OCI-LY7 (cell line): ENCODE results near the gene GPX7. TPM values are rescaled to one million over a fixed set of nuclear protein-coding genes. Genes with fewer than 3 reads are reported as not detected.

Source experiments
- BruUV-seq: library from RNA; stranded (reverse); fragments of 400-500 nt; replicated peaks from 2 replicates; lab custom pipeline; 2021; lab: Mats Ljungman, UMichigan
- CTCF ChIA-PET: fragments of 300-600 bp; sonication (Branson Sonifier 250); formaldehyde crosslinking; loops from one replicate; lab custom pipeline; 2022; ENCODE audit warnings: antibody characterized with exemption; ENCODE audit not compliant: unreplicated experiment; lab: Charles Lee
- POLR2A ChIA-PET: fragments of 300-600 bp; sonication (Branson Sonifier 250); formaldehyde crosslinking; loops from one replicate; lab custom pipeline; 2022; ENCODE audit warnings: antibody characterized with exemption; lab: Charles Lee
- DNase-seq: peaks from one replicate; pipeline ENCODE4 v3.0.0-alpha.2; 2015; ENCODE audit warnings: low spot score
- H2AFZ ChIP-seq: fragments of 200-600 bp; sonication (generic), shearing (Covaris generic); 2 replicates; pipeline ENCODE4 v1.6.1; 2014; ENCODE audit warnings: mild to moderate bottlenecking, antibody characterized with exemption, low read length, moderate library complexity
- H3K27ac ChIP-seq: fragments of 200-600 bp; sonication (generic); 2 replicates; pipeline ENCODE4 v1.5.1; 2014; ENCODE audit warnings: mixed run types, low read depth, mild to moderate bottlenecking, moderate library complexity, low read length, inconsistent platforms; ENCODE audit not compliant: poor library complexity, severe bottlenecking
- H3K36me3 ChIP-seq: fragments of 200-600 bp; sonication (generic); 2 replicates; pipeline ENCODE4 v1.6.1; 2014; ENCODE audit warnings: mild to moderate bottlenecking, antibody characterized with exemption, low read length, moderate library complexity, mixed read lengths; ENCODE audit not compliant: insufficient read depth
- H3K4me1 ChIP-seq: fragments of 200-600 bp; sonication (generic); 2 replicates; pipeline ENCODE4 v1.5.1; 2014; ENCODE audit warnings: mild to moderate bottlenecking, low read length; ENCODE audit not compliant: insufficient read depth, poor library complexity, severe bottlenecking
- H3K4me2 ChIP-seq: fragments of 200-600 bp; sonication (generic); 2 replicates; pipeline ENCODE4 v1.6.1; 2014; ENCODE audit warnings: mild to moderate bottlenecking, low read length
- H3K4me3 ChIP-seq: fragments of 200-600 bp; sonication (generic); 2 replicates; pipeline ENCODE4 v1.5.1; 2014; ENCODE audit warnings: mild to moderate bottlenecking, low read depth, low read length; ENCODE audit not compliant: poor library complexity, severe bottlenecking
- H3K79me2 ChIP-seq: fragments of 200-600 bp; sonication (generic); 2 replicates; pipeline ENCODE4 v1.6.1; 2016; ENCODE audit warnings: low read depth, mild to moderate bottlenecking, low read length, moderate library complexity, mixed read lengths; ENCODE audit not compliant: insufficient read depth
- H3K9me2 ChIP-seq: fragments of 200-600 bp; sonication (generic); 2 replicates; pipeline ENCODE4 v1.6.1; 2016; ENCODE audit warnings: mild to moderate bottlenecking, low read length, mixed read lengths; ENCODE audit not compliant: insufficient read depth
- H3K9me3 ChIP-seq: fragments of 200-600 bp; sonication (generic); 2 replicates; pipeline ENCODE4 v1.6.1; 2014; ENCODE audit warnings: mild to moderate bottlenecking, mixed run types, low read length, mixed read lengths
- H4K20me1 ChIP-seq: fragments of 200-600 bp; sonication (generic); 2 replicates; pipeline ENCODE4 v1.6.1; 2014; ENCODE audit warnings: mild to moderate bottlenecking, antibody characterized with exemption, low read length, moderate library complexity, mixed read lengths; ENCODE audit not compliant: insufficient read depth
- CTCF ChIP-seq: fragments of 200-600 bp; sonication (generic); conservative IDR thresholded peaks from 2 replicates; pipeline ENCODE4 v1.5.1; 2014; ENCODE audit warnings: mild to moderate bottlenecking, antibody characterized with exemption, low read length, moderate library complexity, mixed read lengths
- EZH2phosphoT487 ChIP-seq: fragments of 200-600 bp; sonication (generic); IDR thresholded peaks from 2 replicates; pipeline ENCODE4 v1.6.1; 2018; ENCODE audit warnings: low read depth, borderline replicate concordance, mild to moderate bottlenecking, mixed run types, antibody characterized with exemption, low read length, moderate library complexity, mixed read lengths
- intact Hi-C: fragments of 100-400 bp; cut with micrococcal nuclease; formaldehyde crosslinking; loops from one replicate; pipeline ENCODE4 v1.10.0; 2022; ENCODE audit not compliant: unreplicated experiment
- total RNA-seq, 2 experiments: library from RNA; depleted of rRNA in 1 of 2; stranded (reverse); fragments of >200 nt in 1 of 2; shearing (Covaris generic) in 1 of 2; gene quantifications; 2 replicates each; pipeline ENCODE4 v1.2.3, GENCODE V29; 2014 to 2022

GPX7 gene
- total RNA-seq, 2 experiments from 2014 or later, result not detected

DNA sequence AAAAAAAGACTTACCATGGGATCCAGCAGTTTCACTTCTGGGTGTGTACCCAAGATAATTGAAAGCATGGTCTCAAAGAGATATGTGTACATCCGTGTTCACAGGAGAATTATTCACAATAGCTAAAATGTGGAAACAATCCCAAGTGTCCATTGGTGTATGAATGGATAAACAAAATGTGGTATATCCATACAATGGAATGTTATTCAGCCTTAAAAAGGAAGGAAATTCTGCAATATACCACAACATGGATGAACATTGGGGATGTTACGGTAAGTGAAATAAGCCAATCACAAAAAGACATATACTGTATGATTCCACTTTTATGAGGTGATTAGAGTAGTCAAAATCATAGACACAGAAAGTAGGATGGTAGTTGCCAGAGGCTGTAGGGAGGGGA, 42.3 kb upstream of the GPX7 start:
- Histone ChIP-seq H4K20me1 (no peaks in the 10 kb centered on the region), H3K79me2 (no peaks in the 10 kb centered on the region), H3K4me3 (no peak overlapping the region), H3K27ac (no peak overlapping the region), H3K9me2 (no peaks in the 10 kb centered on the region), H3K4me2 (no peak overlapping the region), H3K9me3 (no peaks in the 10 kb centered on the region), H3K36me3 (no peaks in the 10 kb centered on the region), H2AFZ (no peak overlapping the region), H3K4me1 (peaks cover 2% of the 10 kb centered on the region)
- BruUV-seq, result no TSS peak
- DNase-seq, result no peak
- ChIA-PET CTCF (no interaction called here), POLR2A (interaction anchor here (1.0 kb wide), 1 partner anchor 43 kb away, joined by 4 read pairs; no protein-coding TSS in a partner anchor)
- TF ChIP-seq EZH2phosphoT487, result no peak
- intact Hi-C loops, result no loop called here

DNA sequence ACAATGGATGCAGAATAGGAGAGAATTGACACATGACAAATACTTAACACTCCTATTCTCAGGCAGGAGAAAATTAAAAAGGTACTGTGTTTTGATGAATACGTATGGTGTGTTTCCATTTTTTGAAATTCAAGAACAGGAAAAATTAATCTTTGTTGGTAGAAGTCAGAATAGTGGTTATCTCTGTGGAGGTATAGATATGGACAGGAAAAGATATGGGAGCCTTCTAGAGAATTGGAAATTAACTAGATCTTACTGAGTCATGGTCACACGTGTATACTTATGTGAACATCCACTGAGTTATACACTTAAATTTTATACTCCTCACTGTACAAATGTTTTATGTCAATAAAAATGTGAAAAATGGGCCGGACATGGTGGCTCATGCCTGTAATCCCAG, 39.4 kb upstream of the GPX7 start:
- no peak overlapping the region for H2AFZ ChIP-seq
- POLR2A ChIA-PET, result no interaction called here
- H3K79me2 ChIP-seq, result no peaks in the 10 kb centered on the region
- no TSS peak for BruUV-seq
- no peak overlapping the region for H3K27ac ChIP-seq
- no peaks in the 10 kb centered on the region for H3K4me1 ChIP-seq
- intact Hi-C loops, result no loop called here
- no peak overlapping the region for H3K4me2 ChIP-seq
- TF ChIP-seq CTCF (no peak), EZH2phosphoT487 (no peak)
- CTCF ChIA-PET, result no interaction called here
- H3K9me2 ChIP-seq, result no peaks in the 10 kb centered on the region
- H3K9me3 ChIP-seq, result no peaks in the 10 kb centered on the region
- no peaks in the 10 kb centered on the region for H3K36me3 ChIP-seq
- H4K20me1 ChIP-seq, result no peaks in the 10 kb centered on the region
- no peak overlapping the region for H3K4me3 ChIP-seq
- no peak for DNase-seq

GRCh38 chr1:52567943-52568342, 34.2 kb upstream of the GPX7 start:
- peaks cover 7% of the 10 kb centered on the region; the same call in 1 of the 2 replicates for H3K9me3 ChIP-seq
- no peak overlapping the region for H2AFZ ChIP-seq
- H3K9me2 ChIP-seq, result no peaks in the 10 kb centered on the region
- no TSS peak for BruUV-seq
- H3K36me3 ChIP-seq, result no peaks in the 10 kb centered on the region
- H4K20me1 ChIP-seq, result no peaks in the 10 kb centered on the region
- H3K27ac ChIP-seq, result no peak overlapping the region
- TF ChIP-seq EZH2phosphoT487 (no peak), CTCF (no peak; the same call in 1 of the 2 replicates)
- no peak for DNase-seq
- no peak overlapping the region for H3K4me2 ChIP-seq
- ChIA-PET POLR2A (interaction anchor here (0.6 to 1.9 kb wide), 3 partner anchors 15 to 54 kb away, joined by 3 to 10 read pairs (median 7); partner anchors contain the start of gene TUT4), CTCF (no interaction called here)
- no peaks in the 10 kb centered on the region for H3K79me2 ChIP-seq
- intact Hi-C loops, result no loop called here
- H3K4me3 ChIP-seq, result no peak overlapping the region
- peaks cover 14% of the 10 kb centered on the region for H3K4me1 ChIP-seq
